GM12875 (cell line): ENCODE data around the gene C10orf120.

Source experiments
- H3K4me3 ChIP-seq: one replicate; pipeline ENCODE4 v1.5.1; 2011; ENCODE audit warnings: low read depth, low read length, control low read depth
- CTCF ChIP-seq: IDR thresholded peaks from 2 replicates; pipeline ENCODE4 v1.5.1; 2011; ENCODE audit warnings: low read depth, mild to moderate bottlenecking, control low read depth, inconsistent platforms, low read length, moderate library complexity, borderline replicate concordance; ENCODE audit not compliant: insufficient read depth

The C10orf120 gene

GRCh38 chr10:122673269-122673668 is 26.4 kb downstream of the C10orf120 start:
- no peak for TF ChIP-seq CTCF
- no peak overlapping the region for H3K4me3 ChIP-seq

- no peak for TF ChIP-seq CTCF
- no peak overlapping the region for H3K4me3 ChIP-seq
These were observed 27.0 kb downstream of the C10orf120 start for GRCh38 chr10:122672655-122673054.

GRCh38 chr10:122671355-122671754 is 28.3 kb downstream of the C10orf120 start:
- no peak for TF ChIP-seq CTCF
- no peak overlapping the region for H3K4me3 ChIP-seq

- TF ChIP-seq CTCF = no peak
- no peak overlapping the region for H3K4me3 ChIP-seq
These were observed 29.8 kb downstream of the C10orf120 start for GRCh38 chr10:122669842-122670241.

- no peak overlapping the region for H3K4me3 ChIP-seq
- no peak for TF ChIP-seq CTCF
These were observed 30.6 kb downstream of the C10orf120 start for GRCh38 chr10:122669045-122669444.

GRCh38 chr10:122665946-122666345 is 33.7 kb downstream of the C10orf120 start:
- no peak overlapping the region for H3K4me3 ChIP-seq
- TF ChIP-seq CTCF = no peak

GRCh38 chr10:122665329-122665860 is 34.3 kb downstream of the C10orf120 start:
- H3K4me3 ChIP-seq = no peak overlapping the region
- no peak for TF ChIP-seq CTCF
